Lower lobe of right lung (tissue), 2 donors: Measurements from ENCODE around the gene MYO1E. TPM values are rescaled to one million over a fixed set of nuclear protein-coding genes. Genes with fewer than 3 reads are reported as not detected.

Experiments
- ATAC-seq, 2 donors: fragments of 200-7000 bp; cut with Tn5 transposase; one replicate each; pipeline ENCODE4 v1.9.1; 2020 to 2022; ENCODE audit warnings: mild to moderate bottlenecking in 2 of 2, moderate library complexity in 2 of 2
- DNase-seq: peaks from one replicate; pipeline ENCODE4 v3.0.0-alpha.2; 2020
- H3K27ac ChIP-seq: fragments of 200-600 bp; one replicate; pipeline ENCODE4 v1.8.0; 2022
- H3K27me3 ChIP-seq: fragments of 200-600 bp; one replicate; pipeline ENCODE4 v1.8.0; 2022; ENCODE audit warnings: low read depth
- H3K36me3 ChIP-seq: fragments of 200-600 bp; one replicate; pipeline ENCODE4 v1.8.0; 2022; ENCODE audit warnings: mild to moderate bottlenecking
- H3K4me1 ChIP-seq: fragments of 200-600 bp; one replicate; pipeline ENCODE4 v1.8.0; 2022
- H3K4me3 ChIP-seq: fragments of 200-600 bp; one replicate; pipeline ENCODE4 v1.8.0; 2022; ENCODE audit warnings: mild to moderate bottlenecking
- H3K9me3 ChIP-seq: fragments of 200-600 bp; one replicate; pipeline ENCODE4 v1.8.0; 2022
- CTCF ChIP-seq: fragments of 200-600 bp; IDR thresholded peaks from one replicate; pipeline ENCODE4 v1.8.0; 2022; ENCODE audit warnings: antibody characterized with exemption, mild to moderate bottlenecking
- intact Hi-C: fragments of 100-400 bp; cut with DNase I; formaldehyde crosslinking; loops from one replicate; pipeline ENCODE4 v1.11.0; 2022
- total RNA-seq: library from RNA; stranded (reverse); fragmentation: NEBNext Ultra II Directional; extraction: Animal tissue kit (Norgen Biotek cat#: 25700); gene quantifications from one replicate; pipeline ENCODE4 v1.2.1, GENCODE V29; 2021
- donor health status: DM: no; HTN: yes; CAD: no; lungs with severe emphysema.

MYO1E gene
- total RNA-seq, 1 donor from 2014 or later, result 59.4 TPM

DNA sequence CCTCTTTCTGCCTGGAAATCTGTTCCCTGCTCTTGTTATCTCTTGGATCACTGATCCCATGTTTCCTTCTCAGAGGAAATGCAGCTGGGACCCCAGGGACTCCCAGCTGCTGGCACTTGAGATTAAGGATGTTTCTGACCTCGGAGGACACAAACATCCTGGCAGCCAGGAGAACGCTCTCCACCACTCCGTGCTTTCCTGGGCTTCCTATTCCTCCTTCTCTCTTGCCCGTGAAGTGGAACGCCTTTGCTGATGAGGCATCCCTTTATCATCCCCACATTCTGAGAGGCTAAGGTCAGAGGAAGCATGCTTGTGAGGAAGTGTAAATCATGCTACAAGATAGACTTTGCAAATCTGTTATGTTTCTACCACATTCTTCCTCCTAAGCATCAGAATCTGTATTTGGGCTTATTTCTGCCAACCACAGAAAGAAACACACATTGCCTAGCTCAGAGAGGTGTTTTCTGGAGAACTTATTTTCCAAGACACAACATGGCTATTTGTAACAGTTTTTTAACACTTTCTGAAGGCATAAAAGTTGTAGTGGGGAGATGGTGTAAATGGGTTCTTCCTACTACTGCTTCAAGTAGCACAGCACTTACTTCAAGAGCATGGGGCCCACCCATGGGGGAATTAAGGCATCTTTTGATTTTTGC is 191.6 kb downstream of the MYO1E start:
- TF ChIP-seq CTCF, result no peak

GRCh38 chr15:59179717-59180116 is 193.0 kb downstream of the MYO1E start:
- Histone ChIP-seq H3K9me3 (peaks cover 15% of the 10 kb centered on the region), H3K4me1 (peaks cover 23% of the 10 kb centered on the region), H3K36me3 (peaks cover 9% of the 10 kb centered on the region), H3K4me3 (no peak overlapping the region), H3K27ac (no peak overlapping the region), H3K27me3 (no peaks in the 10 kb centered on the region)
- intact Hi-C loops, result no loop called here
- TF ChIP-seq CTCF, result no peak
- no peak for ATAC-seq
- DNase-seq, result no peak

More for the DNA sequence above, 191.6 kb downstream of the MYO1E start:
- H3K4me3 ChIP-seq, result no peak overlapping the region
- intact Hi-C loops, result no loop called here
- peaks cover 9% of the 10 kb centered on the region for H3K36me3 ChIP-seq
- peaks cover 15% of the 10 kb centered on the region for H3K9me3 ChIP-seq
- ATAC-seq (no peak), DNase-seq (no peak)
- H3K27ac ChIP-seq, result no peak overlapping the region
- no peaks in the 10 kb centered on the region for H3K27me3 ChIP-seq
- peaks cover 10% of the 10 kb centered on the region for H3K4me1 ChIP-seq

GRCh38 chr15:59178151-59178695 is 194.4 kb downstream of the MYO1E start:
- Histone ChIP-seq H3K27ac (peak overlapping the region; percentile 54), H3K9me3 (peaks cover 15% of the 10 kb centered on the region), H3K4me1 (peaks cover 28% of the 10 kb centered on the region), H3K36me3 (peaks cover 9% of the 10 kb centered on the region), H3K27me3 (no peaks in the 10 kb centered on the region), H3K4me3 (no peak overlapping the region)
- intact Hi-C loops, result no loop called here
- no peak for TF ChIP-seq CTCF
- no peak for DNase-seq
- no peak for ATAC-seq

GRCh38 chr15:59177317-59177660 is 195.4 kb downstream of the MYO1E start:
- H3K9me3 ChIP-seq, result peaks cover 13% of the 10 kb centered on the region
- peak overlapping the region; percentile 54 for H3K27ac ChIP-seq
- intact Hi-C loops, result no loop called here

DNA sequence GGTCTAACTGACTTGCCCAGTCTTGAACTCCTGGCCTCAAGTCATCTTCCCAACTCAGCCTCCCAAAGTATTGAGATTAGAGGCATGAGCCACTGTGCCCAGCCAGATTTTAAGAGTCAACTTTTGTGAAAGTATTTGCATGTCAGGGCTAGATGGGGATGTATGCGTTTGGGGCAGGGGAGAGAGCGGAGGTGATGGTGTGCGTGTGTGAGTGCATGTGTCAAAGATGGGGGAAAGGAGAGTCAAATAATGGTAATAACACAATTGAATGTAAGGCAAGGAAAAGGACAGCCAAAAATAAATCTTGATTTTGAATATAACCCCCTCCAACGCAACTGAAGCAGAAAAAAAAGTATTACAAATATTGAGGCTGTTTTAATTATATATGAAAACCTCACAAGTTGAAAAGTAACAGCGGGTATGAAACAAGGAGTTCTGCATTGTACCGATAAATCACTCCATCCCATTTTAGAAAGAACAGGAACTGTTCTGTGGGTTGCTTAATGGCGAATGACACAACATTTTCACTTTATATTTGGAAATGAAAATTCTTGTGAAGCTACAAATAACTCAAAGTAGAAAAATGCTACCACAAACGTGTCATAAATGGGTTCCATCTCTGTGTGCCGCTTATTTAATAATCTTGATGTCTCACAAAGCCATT is 195.9 kb downstream of the MYO1E start:
- no peak for TF ChIP-seq CTCF
- Histone ChIP-seq H3K36me3 (peaks cover 9% of the 10 kb centered on the region), H3K4me3 (no peak overlapping the region), H3K27ac (peak overlapping the region; percentile 59), H3K4me1 (peaks cover 28% of the 10 kb centered on the region), H3K27me3 (no peaks in the 10 kb centered on the region), H3K9me3 (peaks cover 8% of the 10 kb centered on the region)
- DNase-seq (no peak), ATAC-seq (peak in 1 of 2 donors; percentile 24)
- intact Hi-C loops, result no loop called here

More at GRCh38 chr15:59177317-59177660, 195.4 kb downstream of the MYO1E start:
- DNase-seq, result no peak
- H3K4me3 ChIP-seq, result no peak overlapping the region
- TF ChIP-seq CTCF, result no peak
- no peaks in the 10 kb centered on the region for H3K27me3 ChIP-seq
- H3K4me1 ChIP-seq, result peaks cover 28% of the 10 kb centered on the region
- peaks cover 9% of the 10 kb centered on the region for H3K36me3 ChIP-seq
- peak; percentile 31 to 36 for ATAC-seq
